ENCODE measurements around the gene KIF26B.
"Not testable (repeated sequence)": the region's sequence is repeated elsewhere in the genome, so short reads cannot be mapped to it uniquely, and the experiment has no call there.

KIF26B gene

DNA sequence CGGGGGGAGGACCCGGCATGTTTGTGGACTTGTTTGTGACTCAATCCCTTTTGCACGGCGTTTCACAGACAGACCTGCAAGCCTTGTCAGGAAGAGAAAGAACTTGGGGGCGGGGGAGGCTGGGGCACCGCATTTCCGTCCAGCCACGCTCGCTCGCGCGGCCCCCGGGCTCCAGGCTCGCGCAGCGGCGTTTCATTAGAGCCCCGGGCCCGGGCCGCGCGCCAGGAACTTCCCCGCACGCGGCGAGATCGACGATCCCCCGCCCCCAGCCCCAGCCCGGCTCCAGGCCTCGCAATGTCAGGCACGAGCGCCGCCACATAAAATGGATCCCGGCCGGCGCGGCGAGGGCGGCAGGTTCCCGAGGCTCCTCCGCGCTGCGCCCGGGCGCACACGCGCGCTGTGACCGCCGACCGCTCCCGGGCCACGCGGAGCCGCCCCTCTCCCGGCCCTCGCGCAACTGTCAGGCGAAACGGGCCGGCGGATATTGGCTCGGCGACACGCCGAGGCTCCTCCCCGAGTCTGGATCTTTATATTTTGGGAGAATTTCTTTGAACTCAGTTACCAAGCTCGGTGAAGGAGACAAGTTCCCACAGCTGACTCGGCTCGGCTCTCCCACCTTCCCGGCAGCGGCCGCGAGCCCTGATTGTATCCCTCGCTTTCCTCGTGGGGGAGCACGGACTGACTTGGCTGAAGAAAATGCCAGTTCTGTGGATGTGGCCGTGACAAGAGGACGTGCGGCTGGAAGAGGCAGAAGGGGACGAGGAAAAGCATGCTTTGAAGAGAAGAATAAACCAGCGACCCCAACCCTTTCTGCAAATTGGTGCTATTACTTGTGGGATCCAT is at the start of gene KIF26B:
Gene KIF26B (plus strand): TSS at position 557 of the 843 bp plus-strand sequence. CDS start 440 bp downstream, outside the sequence.
- no peak for DNase-seq

DNA sequence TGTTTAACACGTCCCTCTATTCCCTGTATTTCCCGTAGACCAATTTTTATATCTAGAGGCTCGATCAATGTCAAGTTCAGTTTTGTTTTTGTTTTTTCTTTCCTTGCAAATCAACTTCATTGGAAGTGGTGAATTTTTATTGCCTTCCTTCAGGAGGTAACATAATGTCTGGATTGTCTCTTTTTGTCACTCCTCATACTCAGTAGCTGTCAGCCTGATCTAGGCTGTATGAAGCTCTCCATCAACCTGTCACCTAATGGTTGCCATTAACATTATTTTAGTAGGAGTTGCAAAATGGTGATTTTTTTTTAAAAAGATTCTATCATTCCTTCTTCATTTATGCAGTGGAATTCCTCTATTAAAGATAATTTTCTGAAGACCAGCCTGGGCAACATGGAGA is 49.7 kb upstream of the KIF26B start:
- no peak for DNase-seq

DNA sequence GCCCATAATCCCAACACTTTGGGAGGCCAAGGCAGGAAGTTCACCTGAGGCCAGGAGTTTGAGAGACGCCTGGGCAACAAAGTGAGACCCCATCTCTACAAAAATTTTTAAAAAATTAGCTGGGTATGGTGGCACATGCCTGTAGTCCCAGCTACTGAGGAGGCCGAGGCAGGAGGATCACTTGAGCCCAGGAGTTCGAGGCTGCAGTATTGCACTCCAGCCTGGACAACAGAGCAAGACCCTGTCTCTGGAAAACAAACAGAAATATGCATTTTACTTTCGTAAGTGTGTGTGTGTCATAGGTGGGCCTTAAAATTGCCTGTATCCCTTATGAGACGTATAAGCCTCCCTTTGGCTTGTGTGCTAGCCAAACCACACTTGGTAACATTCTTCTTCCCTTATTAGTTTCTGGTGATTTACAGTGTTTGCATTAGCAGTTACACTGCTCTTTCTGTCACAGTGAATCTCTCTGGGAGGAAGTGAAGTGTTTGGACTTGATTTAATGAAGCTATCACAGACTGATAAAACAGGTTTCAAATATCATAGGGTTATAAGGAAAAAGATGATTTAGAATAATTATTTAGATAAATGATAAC is 48.9 kb upstream of the KIF26B start:
- no peak for DNase-seq

DNA sequence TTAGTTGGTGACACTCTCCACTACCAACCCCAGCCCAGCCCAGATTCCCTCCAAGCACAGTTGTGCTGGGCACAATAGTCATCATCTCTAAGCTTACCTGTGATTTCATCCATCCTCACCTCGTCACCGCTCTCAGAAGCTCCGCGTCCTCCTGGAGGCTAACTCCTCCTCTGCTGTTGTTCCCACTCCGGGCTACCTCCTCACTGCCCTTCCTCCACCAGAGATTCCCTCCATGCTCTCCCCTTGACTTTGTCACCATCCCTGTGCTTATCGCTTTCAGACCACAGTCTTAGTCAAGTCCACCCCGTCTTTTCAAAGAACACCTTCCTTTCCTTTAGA is 47.0 kb upstream of the KIF26B start:
- DNase-seq = no peak

DNA sequence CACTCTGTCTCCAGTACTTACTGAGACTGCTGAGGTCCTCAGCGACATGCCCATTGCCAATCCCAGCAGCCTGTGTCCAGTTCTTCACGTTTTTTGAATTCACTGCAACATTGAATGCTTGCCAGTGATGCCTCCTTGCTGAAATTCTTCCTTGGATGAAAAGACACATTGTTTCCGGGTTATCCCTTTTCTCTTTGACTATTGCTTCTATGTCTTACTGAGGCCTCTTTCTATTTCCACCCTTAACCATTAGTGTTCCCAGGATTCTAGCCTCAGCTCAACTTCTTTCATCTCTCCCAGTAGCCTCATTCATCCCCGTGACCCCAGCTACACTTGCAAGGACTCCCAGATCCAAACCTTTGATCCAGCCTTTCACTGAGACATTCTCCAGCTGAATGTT is 46.5 kb upstream of the KIF26B start:
- DNase-seq = no peak

DNA sequence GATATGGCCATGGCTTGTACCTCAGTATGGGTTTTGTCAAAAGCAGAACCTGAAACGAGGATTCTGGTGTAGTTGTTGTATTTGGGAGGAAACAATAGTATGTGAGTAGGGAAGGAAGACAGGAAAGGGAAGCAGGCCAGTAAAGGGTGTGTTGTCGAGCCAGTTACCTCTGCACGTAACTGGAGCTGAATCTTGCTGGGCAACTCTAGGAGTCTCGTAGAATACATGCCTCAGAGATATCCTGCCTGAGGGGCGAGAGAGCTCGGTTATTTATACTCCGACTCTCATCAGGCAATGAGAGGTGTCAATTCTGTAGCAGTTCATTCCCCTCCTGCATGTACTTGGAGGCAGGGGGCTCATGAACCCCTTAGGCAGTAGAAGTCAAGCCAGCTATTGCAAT is 45.9 kb upstream of the KIF26B start:
- DNase-seq = no peak

DNA sequence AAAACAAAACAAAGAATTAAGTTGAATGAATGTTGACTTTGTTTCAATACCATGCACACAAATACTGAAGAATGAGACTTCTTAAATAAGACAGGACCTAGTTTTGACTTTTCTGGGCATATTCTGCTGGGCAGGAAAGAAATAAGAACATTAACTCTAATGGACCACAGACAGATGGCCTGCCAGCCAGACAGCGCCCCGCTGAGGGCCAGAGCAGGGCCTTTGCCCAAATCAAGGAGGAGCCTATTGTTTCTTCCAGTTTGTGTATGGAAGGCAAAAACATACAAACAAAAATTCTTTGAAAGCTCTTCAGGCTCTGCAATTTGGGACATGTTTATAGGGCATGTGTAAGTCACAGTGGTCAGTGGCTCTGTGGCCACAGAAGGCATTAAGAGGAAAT is 44.4 kb upstream of the KIF26B start:
- DNase-seq = no peak

DNA sequence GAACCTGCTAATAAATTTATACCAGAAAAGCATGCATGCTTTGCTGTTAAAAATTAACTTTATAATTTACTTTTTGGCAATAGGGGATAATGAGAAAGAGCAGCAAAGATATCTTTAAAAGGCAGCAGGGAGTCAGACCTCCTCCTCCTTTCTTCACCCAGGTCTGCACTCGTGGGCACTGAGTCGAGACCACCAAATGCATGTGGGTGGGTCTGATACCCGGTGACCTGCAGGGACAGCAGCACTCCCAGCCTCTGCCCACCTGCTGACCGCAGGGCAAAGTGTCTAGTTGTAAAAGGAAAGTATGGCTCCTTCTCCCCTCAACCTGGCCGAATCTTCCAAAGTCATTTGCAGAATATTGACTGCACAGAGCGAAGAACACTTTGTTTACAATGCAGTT is 43.7 kb upstream of the KIF26B start:
- no peak for DNase-seq

DNA sequence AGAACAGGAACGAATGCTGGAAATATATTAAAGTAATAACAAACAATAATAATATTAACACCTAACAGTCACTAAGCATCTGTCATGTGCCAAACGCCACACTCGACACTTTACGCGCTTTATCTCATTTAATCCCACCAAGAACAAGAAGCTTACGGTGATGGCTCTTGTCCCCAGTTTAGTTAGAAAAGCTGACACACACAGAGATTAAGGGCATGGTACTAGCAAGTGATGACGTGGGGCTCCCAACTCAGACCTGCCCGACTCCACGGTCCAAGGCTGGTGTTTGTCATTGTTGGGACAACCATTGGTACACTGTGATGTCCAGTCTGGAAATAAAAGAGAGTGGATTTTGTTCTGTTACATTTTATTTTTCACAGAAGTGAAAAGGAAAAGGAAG is 41.1 kb upstream of the KIF26B start:
- no peak for DNase-seq

DNA sequence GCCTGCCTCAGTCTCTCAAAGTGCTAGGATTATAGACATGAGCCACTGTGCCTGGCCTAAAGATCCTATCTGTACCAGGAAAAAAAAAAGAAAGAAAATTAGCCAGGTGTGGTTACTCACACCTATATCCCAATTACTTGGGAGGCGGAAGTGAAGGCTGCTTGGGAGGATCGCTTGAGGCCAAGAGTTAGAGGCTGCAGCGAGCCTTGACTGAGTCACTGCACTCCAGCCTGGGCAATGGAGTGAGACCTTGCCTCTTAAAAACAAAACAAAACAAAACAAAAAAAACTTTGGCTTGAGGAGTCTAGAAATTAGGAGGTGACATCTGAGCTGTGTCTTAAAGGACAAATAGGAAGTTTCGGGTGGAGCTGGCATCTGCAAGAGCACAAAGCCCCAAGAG is 38.7 kb upstream of the KIF26B start:
- no peak for DNase-seq

DNA sequence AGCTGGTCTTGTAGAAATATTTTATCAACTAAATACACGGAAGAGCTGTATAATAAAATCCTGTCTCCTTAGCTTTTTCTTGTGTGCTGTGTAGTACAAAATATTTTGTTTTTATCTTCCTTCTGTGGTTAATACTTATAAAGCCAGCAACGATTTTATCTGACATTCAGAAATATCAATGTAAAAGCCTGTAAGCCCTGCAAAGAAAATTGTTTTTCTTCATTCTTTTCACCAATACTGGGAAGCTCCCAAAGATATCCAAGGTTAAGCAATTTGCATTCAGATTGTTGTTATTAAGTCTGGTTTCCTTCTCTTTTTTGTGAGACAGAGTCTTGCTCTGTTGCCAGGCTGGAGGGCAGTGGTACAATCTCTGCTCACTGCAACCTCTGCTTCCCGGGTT is 38.0 kb upstream of the KIF26B start:
- DNase-seq = no peak

DNA sequence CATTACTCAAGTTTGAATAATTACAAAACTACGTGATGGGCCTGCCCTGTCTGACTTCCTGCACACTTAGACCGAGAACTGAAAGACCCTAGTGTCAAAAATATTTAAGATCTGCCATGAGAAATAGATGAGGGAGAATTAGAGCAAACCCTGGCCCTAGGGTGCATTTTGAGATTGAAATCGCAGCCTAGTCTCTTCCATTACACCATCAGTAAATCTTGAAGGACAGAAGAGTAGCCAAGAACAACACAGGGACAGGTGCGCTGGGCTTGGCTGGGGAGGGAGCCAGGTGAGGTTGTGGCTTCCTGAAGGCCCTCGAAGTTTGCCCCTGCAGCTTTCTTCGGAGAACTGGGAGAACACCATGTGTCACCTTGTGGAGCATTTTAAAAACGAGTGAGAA is 36.7 kb upstream of the KIF26B start:
- no peak for DNase-seq

DNA sequence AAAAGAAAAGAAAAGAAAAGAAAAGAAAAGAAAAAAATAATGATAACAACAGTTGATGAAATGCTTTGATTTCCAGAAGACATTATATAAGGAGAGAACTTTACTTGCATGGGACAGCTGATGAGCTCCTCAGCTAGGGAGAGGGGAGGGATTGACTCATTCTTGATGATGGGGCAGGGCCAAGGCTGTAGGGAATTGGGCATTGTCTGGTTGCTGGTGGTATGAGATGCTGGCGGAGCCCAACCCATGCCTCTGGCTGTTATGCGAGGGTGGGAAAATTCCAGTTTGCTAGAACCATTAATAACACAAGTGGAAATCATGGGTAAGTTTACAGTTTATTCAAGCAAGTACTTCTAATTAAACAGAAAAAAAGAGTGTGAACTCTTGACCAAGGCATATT is 36.0 kb upstream of the KIF26B start:
- no peak for DNase-seq

DNA sequence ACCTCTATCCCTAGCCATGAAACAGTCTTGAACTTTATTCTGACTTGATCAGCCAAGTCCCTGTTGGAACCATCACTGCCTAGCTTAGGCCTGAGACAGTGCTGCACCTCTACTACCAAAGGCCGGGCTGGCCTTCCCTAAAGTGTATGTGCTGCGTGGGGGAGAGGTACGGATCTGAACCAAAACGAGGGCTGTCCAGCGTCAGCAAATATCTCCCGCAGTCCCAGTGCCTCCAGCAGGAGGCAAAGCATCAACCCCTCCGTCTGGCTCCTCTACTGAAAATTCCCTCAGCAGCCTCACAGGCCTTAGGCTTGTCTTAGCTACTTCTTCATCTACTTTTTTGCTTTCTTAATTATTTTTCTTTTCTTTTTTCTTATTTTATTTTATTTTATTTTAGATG is 33.3 kb upstream of the KIF26B start:
- DNase-seq = no peak

DNA sequence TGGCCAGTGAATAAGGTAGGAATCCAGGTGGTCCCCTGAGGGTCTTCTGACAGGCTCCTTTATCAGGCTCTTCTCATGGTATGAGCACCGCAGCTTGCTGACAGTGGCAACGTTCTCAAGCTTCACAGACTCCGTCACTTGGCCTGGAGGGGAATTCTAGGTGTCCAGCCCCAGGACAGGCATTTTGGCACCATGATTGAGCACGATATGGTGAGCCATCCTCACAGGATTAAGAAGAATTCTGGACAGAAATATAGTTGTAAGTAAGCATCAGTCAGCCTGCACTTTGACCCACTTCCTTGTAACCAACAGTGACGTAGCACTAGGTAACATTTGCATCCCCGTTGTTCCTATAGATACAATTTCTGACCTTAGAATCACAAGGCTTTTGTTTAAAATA is 30.5 kb upstream of the KIF26B start:
- no peak for DNase-seq

DNA sequence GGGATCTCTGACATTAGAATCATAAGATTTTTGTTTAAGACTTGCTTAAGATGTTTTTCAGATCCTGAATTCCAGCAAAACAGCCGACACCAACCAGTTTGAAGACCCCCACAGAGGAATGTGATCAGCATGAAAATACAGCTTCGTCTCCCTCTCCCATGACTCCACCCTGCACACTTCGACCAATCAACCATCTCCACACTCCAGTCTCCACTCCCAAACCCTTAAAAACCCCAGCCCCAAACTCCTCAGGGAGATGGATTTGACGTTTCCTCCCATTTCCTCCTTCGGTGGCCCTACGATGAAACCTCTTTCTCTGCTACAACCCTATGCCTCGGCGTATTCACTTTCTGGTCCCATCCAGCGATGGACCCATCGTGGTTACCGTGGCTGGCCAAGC is 30.1 kb upstream of the KIF26B start:
- no peak for DNase-seq

DNA sequence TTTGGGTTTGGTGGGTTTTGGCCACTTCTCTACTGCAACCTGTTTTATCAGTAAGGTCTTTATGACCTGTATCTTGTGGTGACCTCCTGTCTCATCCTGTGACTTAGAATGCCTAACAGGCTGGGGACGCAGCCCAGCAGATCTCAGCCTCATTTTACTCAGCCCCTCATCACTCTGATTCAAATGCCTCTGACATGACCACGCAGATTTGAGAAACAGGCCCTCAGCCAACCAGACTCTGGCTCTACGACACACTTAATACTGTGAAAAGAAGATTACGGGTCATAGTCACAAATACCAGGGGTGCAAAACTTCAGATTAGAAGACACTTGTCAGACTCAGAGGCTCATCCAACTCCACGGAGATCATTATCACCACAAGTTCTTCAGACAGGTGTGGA is 28.3 kb upstream of the KIF26B start:
- DNase-seq = no peak

DNA sequence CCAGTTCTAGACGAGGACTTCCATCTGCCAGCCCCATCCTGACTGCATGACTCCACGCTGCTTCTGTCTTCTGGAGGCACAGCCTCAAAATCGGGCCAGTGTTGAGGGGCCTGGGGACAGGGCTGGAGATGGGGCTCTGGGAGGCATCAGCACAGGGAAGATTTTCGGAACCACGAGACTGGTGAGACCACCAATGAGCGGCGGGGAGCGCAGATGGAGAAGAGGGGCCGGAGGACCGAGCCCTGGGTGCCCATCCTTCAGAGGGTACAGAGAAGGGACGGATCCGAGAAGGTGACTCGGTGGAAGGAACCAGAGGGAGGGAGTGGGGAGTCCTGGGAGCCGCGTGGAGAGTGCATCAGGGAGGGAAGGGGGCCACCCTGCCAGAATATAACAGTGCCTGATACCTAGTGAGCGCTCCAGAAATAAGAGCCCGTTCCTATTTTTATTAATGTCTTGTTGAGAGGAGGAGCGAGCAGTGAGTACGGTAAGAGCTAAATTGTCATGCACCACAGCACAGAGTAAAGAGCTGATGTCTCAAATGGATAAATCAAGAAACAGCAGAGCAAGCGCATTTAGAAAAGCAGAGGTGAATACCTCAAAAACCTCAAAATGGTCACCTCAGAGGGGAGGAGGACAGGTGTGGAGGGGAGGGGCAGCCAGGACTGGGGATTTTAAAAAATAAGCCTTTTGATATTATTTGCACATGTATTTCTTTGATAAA is 26.2 kb upstream of the KIF26B start:
- no peak for DNase-seq

DNA sequence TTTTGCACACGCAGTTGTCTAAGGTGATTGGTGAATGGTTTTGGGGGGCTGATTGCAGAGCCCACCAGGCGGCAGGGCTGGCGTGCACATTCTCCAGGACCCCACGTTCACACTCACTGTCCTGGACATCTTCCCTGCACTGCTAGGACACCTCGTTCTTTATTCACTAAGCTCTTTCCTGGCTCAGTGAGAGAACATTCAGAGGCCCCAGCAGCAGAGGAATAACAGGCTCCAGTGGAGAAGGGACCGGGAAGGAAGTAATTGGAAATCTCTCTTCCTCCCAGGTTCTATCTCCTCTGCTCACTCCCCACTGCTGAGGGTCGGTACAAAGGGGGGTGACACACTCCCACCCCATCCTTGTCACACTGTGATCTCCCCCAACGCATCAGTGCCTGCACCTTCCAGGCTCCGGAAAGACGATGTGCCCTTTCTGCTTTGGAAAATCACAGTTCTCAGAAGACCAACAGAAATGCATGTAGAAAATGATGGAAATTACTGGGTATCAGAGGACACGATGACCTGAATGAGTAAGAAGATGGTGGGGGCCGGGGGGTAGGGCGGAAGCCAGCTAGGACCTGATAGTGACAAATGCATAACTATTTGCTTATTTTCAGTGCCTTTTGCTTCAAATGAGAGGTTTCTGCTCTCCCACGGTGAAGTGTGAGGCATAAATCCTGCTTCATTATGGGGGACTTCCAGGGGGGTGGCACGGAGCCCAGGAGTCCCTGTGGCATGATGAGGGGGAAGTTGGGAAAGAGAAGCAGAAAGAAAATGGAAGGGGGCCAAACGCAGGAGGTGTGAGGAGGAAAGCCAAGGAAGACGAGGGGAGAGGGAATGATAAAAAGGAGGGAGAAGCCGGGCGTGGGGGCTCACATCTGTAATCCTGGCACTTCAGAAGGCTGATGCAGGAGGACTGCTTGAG is 25.2 kb upstream of the KIF26B start:
- DNase-seq = no peak

DNA sequence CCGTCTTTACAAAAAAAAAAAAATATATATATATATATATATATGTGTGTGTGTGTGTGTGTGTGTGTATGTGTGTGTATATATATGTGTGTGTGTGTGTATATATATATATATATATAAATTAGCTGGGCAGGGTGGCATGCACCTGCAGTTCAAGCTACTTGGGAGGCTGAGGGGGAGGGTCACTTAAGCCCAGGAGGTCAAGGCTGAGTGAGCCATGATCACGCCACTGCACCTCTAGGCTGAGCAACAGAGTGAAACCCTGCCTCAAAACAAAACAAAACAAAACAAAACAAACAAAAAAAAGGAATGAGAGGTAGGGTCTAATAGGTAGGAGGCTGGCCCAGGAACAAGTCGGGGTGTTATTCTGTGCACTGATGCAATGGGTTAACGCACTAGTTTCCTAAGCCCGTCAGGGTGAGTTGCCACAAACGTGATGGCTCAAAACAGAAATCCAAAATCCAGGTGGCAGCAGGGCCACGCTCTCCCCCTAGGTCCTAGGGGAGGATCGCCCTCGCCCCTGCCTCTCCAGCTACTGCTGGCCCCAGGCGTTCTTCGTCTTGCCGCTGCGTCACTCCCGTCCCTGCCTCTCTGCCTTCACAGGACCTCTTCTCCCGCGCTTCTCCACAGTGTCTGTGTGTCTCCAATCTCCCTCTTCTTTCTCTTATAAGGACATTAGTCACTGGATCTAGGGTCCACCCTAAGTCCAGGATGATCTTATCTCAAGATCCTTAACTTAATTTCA is 24.3 kb upstream of the KIF26B start:
- not testable (repeated sequence) for DNase-seq

DNA sequence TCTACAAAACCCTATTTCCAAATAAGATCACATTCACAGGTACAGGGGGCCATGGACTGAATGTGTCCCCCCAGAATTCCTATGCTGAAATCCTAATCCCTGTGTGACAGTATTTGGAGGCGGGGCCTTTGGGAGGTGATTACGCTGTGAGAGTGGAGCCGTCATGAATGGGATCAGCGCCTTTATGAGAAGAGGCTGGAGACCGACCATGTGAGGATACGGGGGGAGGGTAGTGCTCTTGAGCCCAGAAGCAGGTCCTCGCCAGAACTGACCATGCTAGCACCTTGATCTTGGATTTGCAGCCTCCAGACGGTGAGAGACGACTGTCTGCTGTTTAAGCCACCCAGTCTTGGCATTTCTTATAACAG is 23.8 kb upstream of the KIF26B start:
- DNase-seq = no peak

DNA sequence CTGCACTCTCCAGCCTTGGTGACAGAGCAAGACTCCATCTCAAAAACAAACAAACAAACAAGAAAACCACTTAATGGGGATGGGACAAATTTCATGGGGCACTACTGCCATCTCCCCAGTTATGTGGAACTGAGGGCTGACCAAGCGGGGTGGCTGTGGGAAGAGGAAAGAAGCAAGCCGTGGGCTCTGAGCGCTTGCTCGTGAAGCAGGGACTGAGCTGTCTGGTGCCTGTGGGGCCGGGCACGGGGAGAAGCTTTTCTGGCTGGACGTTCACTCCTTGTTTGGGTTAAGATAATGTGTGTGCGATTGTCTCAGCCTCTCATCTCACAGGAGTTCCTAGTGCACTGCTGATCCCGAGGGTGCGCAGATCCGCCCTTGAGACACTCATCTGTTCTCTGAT is 22.0 kb upstream of the KIF26B start:
- DNase-seq = no peak

All from NCI-H2081 treated with DMSO at 0.1 percent for 48 hours (cell line).